SJCRH30 (cell line): ENCODE data around the gene ZBTB46. TPM values are rescaled to one million over a fixed set of nuclear protein-coding genes. Genes with fewer than 3 reads are reported as not detected.

Experiments
- DNase-seq, 2 experiments: peaks; one replicate each; pipeline ENCODE4 v3.0.0-alpha.2; 2015 to 2020
- H3K27ac ChIP-seq: fragments of 250-450 bp; sonication (Bioruptor Pico); 2 replicates; pipeline ENCODE4 v1.5.1; 2020; ENCODE audit warnings: mild to moderate bottlenecking, moderate library complexity
- H3K27me3 ChIP-seq: fragments of 250-450 bp; sonication (Bioruptor Pico); 2 replicates; pipeline ENCODE4 v1.5.1; 2020; ENCODE audit warnings: mild to moderate bottlenecking, moderate library complexity
- H3K36me3 ChIP-seq: fragments of 250-450 bp; sonication (Bioruptor Pico); 2 replicates; pipeline ENCODE4 v1.5.1; 2020; ENCODE audit warnings: mild to moderate bottlenecking, moderate library complexity
- H3K4me1 ChIP-seq: fragments of 250-450 bp; sonication (Bioruptor Pico); 2 replicates; pipeline ENCODE4 v1.5.1; 2020; ENCODE audit warnings: mild to moderate bottlenecking, moderate library complexity
- H3K4me3 ChIP-seq: fragments of 250-450 bp; sonication (Bioruptor Pico); 2 replicates; pipeline ENCODE4 v1.5.1; 2020; ENCODE audit warnings: mild to moderate bottlenecking, moderate library complexity
- H3K9me3 ChIP-seq: fragments of 250-450 bp; sonication (Bioruptor Pico); replicated peaks from 2 replicates; pipeline ENCODE4 v1.5.1; 2020; ENCODE audit warnings: mild to moderate bottlenecking, moderate library complexity
- total RNA-seq: library from RNA; depleted of rRNA; stranded (reverse); fragments of >200 nt; shearing (Covaris generic); gene quantifications from 2 replicates; pipeline ENCODE4 v1.2.3, GENCODE V29; 2014

The ZBTB46 gene
- total RNA-seq, 1 experiment from 2014 or later = 4.0 TPM

- DNase-seq = no peak
- Histone ChIP-seq H3K27ac (no peak overlapping the region), H3K27me3 (no peaks in the 10 kb centered on the region), H3K4me3 (no peak overlapping the region), H3K9me3 (no peaks in the 10 kb centered on the region), H3K4me1 (no peaks in the 10 kb centered on the region), H3K36me3 (no peaks in the 10 kb centered on the region)
Observed at GRCh38 chr20:63767456-63767855, 63.6 kb downstream of the ZBTB46 start.

DNA sequence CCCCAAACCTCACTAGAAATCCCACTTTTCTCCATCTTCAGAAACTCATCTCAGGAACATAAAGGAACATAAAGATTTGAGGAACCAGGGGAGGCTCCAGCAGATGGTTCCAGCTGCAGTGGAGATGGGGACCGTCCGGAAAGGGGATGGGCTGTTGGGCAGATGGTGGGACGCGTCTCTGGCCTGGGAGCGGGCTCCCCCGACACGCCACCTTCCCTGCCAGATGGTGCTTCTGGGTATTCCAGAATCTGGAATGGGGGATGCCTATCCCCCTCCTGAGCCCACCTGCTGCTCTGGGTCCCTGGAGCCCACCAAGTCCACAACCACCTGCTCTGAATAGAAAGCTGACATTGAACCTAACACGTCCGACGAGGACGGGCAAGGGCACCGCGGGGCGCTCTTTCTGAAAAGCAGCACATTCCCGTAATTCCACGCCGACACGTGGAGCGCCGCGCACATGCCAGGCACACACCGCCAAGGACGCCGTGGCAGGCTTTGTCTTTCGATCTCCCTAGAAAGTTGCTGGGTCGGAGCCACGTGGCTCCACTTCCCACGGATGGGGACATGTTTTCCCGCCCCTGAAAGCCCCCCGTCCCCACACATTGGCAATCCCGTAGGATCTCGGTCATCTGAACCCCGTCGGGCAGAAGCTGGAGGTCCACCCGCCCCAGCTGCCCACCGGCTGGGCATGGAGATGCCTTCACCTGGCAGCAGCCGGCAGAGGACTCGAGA, 64.2 kb downstream of the ZBTB46 start:
- DNase-seq = no peak
- Histone ChIP-seq H3K4me3 (no peak overlapping the region), H3K4me1 (no peaks in the 10 kb centered on the region), H3K36me3 (no peaks in the 10 kb centered on the region), H3K27ac (no peak overlapping the region), H3K27me3 (no peaks in the 10 kb centered on the region), H3K9me3 (no peaks in the 10 kb centered on the region)

DNA sequence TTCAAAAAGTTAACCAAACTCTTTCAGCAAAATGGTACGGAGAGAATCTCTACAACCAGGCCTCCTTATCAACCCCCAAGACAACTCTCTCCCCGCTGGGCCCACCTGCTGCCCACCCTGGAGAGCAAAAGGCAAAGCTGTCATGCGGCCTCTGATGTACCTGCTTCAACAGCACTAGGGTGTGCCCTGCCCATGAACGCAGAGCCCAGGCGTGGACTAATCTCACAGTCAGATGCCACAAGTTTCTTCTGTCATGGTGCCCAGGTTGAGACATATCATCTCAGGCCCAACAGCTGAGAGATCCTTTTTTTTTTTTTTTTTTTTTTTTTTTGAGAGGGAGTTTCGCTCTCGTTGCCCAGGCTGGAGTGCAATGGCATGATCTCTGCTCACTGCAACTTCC, 65.2 kb downstream of the ZBTB46 start:
- no peak overlapping the region for H3K27ac ChIP-seq
- no peak overlapping the region for H3K4me3 ChIP-seq
- no peaks in the 10 kb centered on the region for H3K4me1 ChIP-seq
- H3K36me3 ChIP-seq = no peaks in the 10 kb centered on the region
- H3K9me3 ChIP-seq = no peaks in the 10 kb centered on the region
- no peaks in the 10 kb centered on the region for H3K27me3 ChIP-seq
- DNase-seq = no peak

GRCh38 chr20:63765082-63765873, 65.8 kb downstream of the ZBTB46 start:
- Histone ChIP-seq H3K9me3 (no peaks in the 10 kb centered on the region), H3K36me3 (no peaks in the 10 kb centered on the region), H3K4me1 (no peaks in the 10 kb centered on the region), H3K27ac (no peak overlapping the region), H3K27me3 (no peaks in the 10 kb centered on the region), H3K4me3 (no peak overlapping the region)
- DNase-seq = no peak

DNA sequence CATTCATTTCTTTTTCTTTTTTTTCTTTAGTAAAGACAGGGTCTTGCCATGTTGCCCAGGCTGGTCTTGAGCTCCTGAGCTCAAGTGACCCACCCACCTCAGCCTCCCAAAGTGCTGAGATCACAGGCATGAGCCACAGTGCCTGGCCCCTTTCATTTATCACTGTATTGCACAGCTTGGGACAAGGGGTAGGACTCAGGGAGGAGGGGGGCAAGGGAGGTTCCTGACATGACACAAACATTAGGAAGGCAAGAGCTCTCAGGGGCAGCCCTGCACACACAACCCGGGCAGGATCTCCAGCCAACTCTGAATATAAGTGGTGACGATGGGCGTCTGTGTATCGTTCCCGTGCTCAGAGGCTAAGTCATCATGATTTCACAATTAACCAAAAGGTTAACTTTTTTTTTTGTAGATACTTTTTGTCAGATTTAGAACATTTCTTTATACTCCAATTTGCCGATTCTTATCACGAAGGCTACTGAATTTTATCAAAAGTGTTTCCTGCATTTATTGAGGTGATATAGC, 71.6 kb downstream of the ZBTB46 start:
- H3K9me3 ChIP-seq = no peaks in the 10 kb centered on the region
- H3K27ac ChIP-seq = no peak overlapping the region
- no peak for DNase-seq

GRCh38 chr20:63758152-63758551, 72.9 kb downstream of the ZBTB46 start:
- Histone ChIP-seq H3K9me3 (no peaks in the 10 kb centered on the region), H3K36me3 (no peaks in the 10 kb centered on the region), H3K27ac (no peak overlapping the region), H3K27me3 (no peaks in the 10 kb centered on the region), H3K4me1 (no peaks in the 10 kb centered on the region), H3K4me3 (no peak overlapping the region)
- DNase-seq = no peak

More for the DNA sequence above, 71.6 kb downstream of the ZBTB46 start:
- Histone ChIP-seq H3K4me1 (no peaks in the 10 kb centered on the region), H3K36me3 (no peaks in the 10 kb centered on the region), H3K4me3 (no peak overlapping the region), H3K27me3 (no peaks in the 10 kb centered on the region)

DNA sequence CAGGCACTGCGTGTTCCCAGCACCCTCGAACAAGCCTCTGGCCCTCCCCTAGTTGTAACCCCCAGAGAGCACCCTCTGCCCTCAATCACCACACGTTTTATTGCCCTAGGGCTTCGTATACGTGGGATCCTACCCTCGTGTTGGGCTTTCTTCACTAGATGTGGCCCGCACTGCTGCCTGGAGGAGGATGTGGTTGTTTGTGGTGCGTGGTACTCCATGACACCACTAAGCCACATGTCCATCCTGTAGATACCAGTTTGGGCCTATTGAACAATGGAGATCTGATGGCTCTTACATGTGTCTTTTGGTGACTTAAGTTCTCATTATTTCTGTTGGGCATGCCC, 74.4 kb downstream of the ZBTB46 start:
- H3K36me3 ChIP-seq = no peaks in the 10 kb centered on the region
- H3K4me3 ChIP-seq = no peak overlapping the region
- H3K9me3 ChIP-seq = no peaks in the 10 kb centered on the region
- no peaks in the 10 kb centered on the region for H3K4me1 ChIP-seq
- no peak overlapping the region for H3K27ac ChIP-seq
- no peak for DNase-seq
- no peaks in the 10 kb centered on the region for H3K27me3 ChIP-seq

GRCh38 chr20:63755933-63756647, 75.0 kb downstream of the ZBTB46 start:
- no peaks in the 10 kb centered on the region for H3K27me3 ChIP-seq
- H3K36me3 ChIP-seq = no peaks in the 10 kb centered on the region
- no peak for DNase-seq
- no peaks in the 10 kb centered on the region for H3K4me1 ChIP-seq
- H3K4me3 ChIP-seq = no peak overlapping the region
- H3K27ac ChIP-seq = no peak overlapping the region
- no peaks in the 10 kb centered on the region for H3K9me3 ChIP-seq

GRCh38 chr20:63754008-63754407, 77.1 kb downstream of the ZBTB46 start:
- peak in 1 of 2 experiments; percentile 50 for DNase-seq
- Histone ChIP-seq H3K27ac (no peak overlapping the region), H3K4me3 (no peak overlapping the region), H3K27me3 (no peaks in the 10 kb centered on the region), H3K4me1 (no peaks in the 10 kb centered on the region), H3K9me3 (no peaks in the 10 kb centered on the region), H3K36me3 (no peaks in the 10 kb centered on the region)

DNA sequence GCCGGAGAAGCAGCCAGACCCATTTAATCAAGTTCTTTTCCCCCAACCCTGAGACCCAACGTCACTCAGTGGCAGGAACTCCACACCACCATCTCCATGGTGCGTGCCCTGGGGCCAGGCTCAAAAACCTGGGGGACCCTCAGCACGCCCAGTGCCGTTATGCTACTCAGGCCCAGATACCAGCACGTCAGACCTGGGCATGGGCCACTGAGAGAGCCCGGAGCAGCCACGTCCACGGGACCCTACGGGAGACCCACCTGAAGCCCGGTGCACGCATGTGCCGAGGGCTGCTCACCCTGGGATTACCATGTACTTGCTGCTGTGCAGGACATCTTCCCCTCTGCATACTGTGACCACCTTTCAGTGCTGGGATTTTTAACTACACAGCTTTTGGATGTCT, 77.7 kb downstream of the ZBTB46 start:
- DNase-seq = no peak
- no peaks in the 10 kb centered on the region for H3K9me3 ChIP-seq
- no peak overlapping the region for H3K27ac ChIP-seq
- no peaks in the 10 kb centered on the region for H3K4me1 ChIP-seq
- no peaks in the 10 kb centered on the region for H3K27me3 ChIP-seq
- no peak overlapping the region for H3K4me3 ChIP-seq
- no peaks in the 10 kb centered on the region for H3K36me3 ChIP-seq

DNA sequence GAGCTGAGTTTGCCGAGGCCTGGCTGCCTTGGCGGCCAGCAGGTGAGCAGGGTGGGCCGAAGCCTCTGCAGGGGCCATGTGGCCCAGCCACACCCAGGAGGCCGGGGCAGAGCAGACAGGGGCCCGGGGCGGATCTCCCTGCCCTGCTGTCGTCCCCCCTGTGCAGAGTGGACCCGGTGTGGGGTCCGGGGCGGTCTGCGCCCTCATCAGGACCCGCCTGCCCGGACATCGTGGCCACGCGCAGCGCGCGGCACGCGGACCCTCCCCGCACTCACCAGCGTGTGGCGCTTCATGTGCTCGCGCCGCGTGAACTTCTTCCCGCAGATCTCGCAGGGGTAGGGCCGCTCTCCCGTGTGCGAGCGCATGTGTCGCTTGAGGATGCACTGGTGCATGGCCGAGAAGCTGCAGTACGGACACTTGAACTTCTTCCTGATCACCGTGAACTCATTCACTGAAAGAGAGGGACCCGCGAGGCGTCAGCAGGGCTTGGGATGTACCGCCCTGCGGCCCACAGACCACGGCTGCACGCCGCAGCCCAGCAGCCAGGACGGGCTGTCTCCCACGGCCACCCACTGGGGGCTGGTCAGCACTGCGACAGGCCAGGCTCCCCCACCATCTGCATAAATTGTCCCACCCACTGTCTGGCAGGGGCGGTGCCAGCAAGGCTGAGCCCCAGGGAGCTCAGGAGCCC, 78.5 kb downstream of the ZBTB46 start:
- H3K4me1 ChIP-seq = no peaks in the 10 kb centered on the region
- H3K9me3 ChIP-seq = no peaks in the 10 kb centered on the region
- no peak overlapping the region for H3K4me3 ChIP-seq
- H3K36me3 ChIP-seq = no peaks in the 10 kb centered on the region
- no peak overlapping the region for H3K27ac ChIP-seq
- no peaks in the 10 kb centered on the region for H3K27me3 ChIP-seq
- DNase-seq = no peak

DNA sequence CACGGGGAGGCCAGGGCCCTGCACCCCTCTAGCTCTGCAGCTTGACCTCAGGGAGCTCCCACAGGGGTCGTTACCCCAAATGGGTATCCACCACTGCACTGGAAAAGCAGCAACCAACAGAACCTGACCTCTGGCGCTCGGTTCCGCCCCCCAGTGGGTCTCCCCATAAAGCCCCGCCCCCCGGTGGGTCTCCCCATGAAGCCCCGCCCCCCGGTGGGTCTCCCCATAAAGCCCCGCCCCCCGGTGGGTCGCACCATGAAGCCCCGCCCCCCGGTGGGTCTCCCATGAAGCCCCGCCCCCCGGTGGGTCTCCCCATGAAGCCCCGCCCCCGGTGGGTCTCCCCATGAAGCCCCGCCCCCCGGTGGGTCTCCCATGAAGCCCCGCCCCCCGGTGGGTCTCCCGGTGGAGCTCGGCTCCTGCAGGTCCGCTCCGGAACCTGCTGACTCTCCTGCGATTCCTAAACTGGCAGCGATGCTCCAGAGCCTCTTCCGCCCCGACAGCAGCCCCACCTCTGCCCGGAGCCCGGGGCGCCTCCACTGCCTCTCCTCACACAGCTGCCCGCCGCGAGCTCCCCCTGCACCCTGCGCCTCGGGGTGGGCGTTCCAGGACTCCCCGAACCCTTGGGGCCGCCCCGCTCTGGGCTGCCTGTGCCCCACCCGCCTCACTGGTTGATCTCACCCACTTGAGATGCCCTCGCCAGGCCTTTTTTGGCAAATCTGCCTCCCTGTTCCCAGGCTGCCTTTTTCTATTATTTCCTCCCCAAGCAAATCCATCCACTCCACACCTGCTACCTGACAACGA, 79.4 kb downstream of the ZBTB46 start:
- Histone ChIP-seq H3K36me3 (no peaks in the 10 kb centered on the region), H3K27me3 (no peaks in the 10 kb centered on the region), H3K4me1 (no peaks in the 10 kb centered on the region), H3K9me3 (no peaks in the 10 kb centered on the region), H3K27ac (no peak overlapping the region), H3K4me3 (no peak overlapping the region)
- DNase-seq = peak in 1 of 2 experiments; percentile 50

- Histone ChIP-seq H3K27me3 (no peaks in the 10 kb centered on the region), H3K4me3 (no peak overlapping the region), H3K9me3 (no peaks in the 10 kb centered on the region), H3K4me1 (no peaks in the 10 kb centered on the region), H3K27ac (no peak overlapping the region), H3K36me3 (no peaks in the 10 kb centered on the region)
- no peak for DNase-seq
Observed at GRCh38 chr20:63750807-63751470, 80.1 kb downstream of the ZBTB46 start.
